IMR-90 (cell line): ENCODE measurements around the gene KIRREL2. TPM values are rescaled to one million over a fixed set of nuclear protein-coding genes. Genes with fewer than 3 reads are reported as not detected.
A peak's percentile ranks its signal among the peaks of the same experiment; 100 is the strongest.

ENCODE experiments used
- ATAC-seq: fragments of 200-7000 bp; cut with Tn5 transposase; 2 replicates; pipeline ENCODE4 v1.9.1; 2020; ENCODE audit warnings: low read depth, mild to moderate bottlenecking, moderate library complexity
- Bru-seq: library from RNA; stranded (reverse); fragments of 400-500 nt; gene quantifications from one replicate; lab custom pipeline; 2021; lab: Mats Ljungman, UMichigan
- BruChase-seq, 2 experiments: library from RNA; stranded (reverse); fragments of 400-500 nt; gene quantifications; one replicate each; lab custom pipeline; 2021; lab: Mats Ljungman, UMichigan
- BruUV-seq: library from RNA; stranded (reverse); fragments of 400-500 nt; replicated peaks from 2 replicates; lab custom pipeline; 2021; lab: Mats Ljungman, UMichigan
- CTCF ChIA-PET: fragments of 300-600 bp; formaldehyde crosslinking; extraction: SDS; loops from one replicate; lab custom pipeline; 2021; ENCODE audit warnings: antibody characterized with exemption; lab: Yijun Ruan, JAX
- POLR2A ChIA-PET: fragments of 300-600 bp; sonication (Branson Sonifier 250); formaldehyde crosslinking; loops from one replicate; lab custom pipeline; 2022; ENCODE audit warnings: antibody characterized with exemption; ENCODE audit not compliant: unreplicated experiment; lab: Charles Lee
- DNase-seq: peaks from one replicate; pipeline ENCODE4 v3.0.0; 2013
- H2AFZ ChIP-seq: replicated peaks from 2 replicates; pipeline ENCODE3; 2013; ENCODE audit warnings: low read length, mild to moderate bottlenecking; ENCODE audit not compliant: poor library complexity
- H2AK5ac ChIP-seq: 2 replicates; pipeline ENCODE4 v1.6.1; 2013; ENCODE audit warnings: low read depth, low read length, inconsistent platforms
- H2AK9ac ChIP-seq: replicated peaks from 2 replicates; pipeline ENCODE3; 2013; ENCODE audit warnings: mild to moderate bottlenecking, low read depth, low read length, moderate library complexity; ENCODE audit not compliant: poor library complexity
- H2BK120ac ChIP-seq: 2 replicates; pipeline ENCODE4 v1.6.1; 2013; ENCODE audit warnings: low read depth, low read length, inconsistent platforms
- H2BK15ac ChIP-seq: 3 replicates; pipeline ENCODE4 v1.6.1; 2013; ENCODE audit warnings: low read depth, low read length, inconsistent platforms
- H2BK20ac ChIP-seq: 2 replicates; pipeline ENCODE4 v1.6.1; 2013; ENCODE audit warnings: low read depth, mild to moderate bottlenecking, inconsistent platforms, low read length, moderate library complexity
- H2BK5ac ChIP-seq: 2 replicates; pipeline ENCODE4 v1.6.1; 2013; ENCODE audit warnings: mild to moderate bottlenecking, low read depth, low read length, inconsistent platforms; ENCODE audit not compliant: poor library complexity, severe bottlenecking
- H3K14ac ChIP-seq: replicated peaks from 2 replicates; pipeline ENCODE4 v1.6.1; 2013; ENCODE audit warnings: low read depth, low read length, inconsistent platforms
- H3K18ac ChIP-seq: 2 replicates; pipeline ENCODE4 v1.6.1; 2013; ENCODE audit warnings: low read depth, low read length, control low read depth
- H3K23ac ChIP-seq: 2 replicates; pipeline ENCODE4 v1.6.1; 2013; ENCODE audit warnings: low read depth, low read length, inconsistent platforms
- H3K27ac ChIP-seq: 2 replicates; pipeline ENCODE4 v1.5.1; 2013; ENCODE audit warnings: mild to moderate bottlenecking, control low read depth, low read length; ENCODE audit not compliant: insufficient read depth
- H3K27me3 ChIP-seq: 2 replicates; pipeline ENCODE4 v1.6.1; 2013; ENCODE audit warnings: low read length; ENCODE audit not compliant: control insufficient read depth, insufficient read depth
- H3K36me3 ChIP-seq: 2 replicates; pipeline ENCODE4 v1.6.1; 2013; ENCODE audit warnings: low read length, mixed read lengths; ENCODE audit not compliant: control insufficient read depth, insufficient read depth
- H3K4ac ChIP-seq: 2 replicates; pipeline ENCODE4 v1.6.1; 2013; ENCODE audit warnings: low read depth, low read length, inconsistent platforms
- H3K4me1 ChIP-seq: 2 replicates; pipeline ENCODE4 v1.6.1; 2013; ENCODE audit warnings: low read length, mixed read lengths; ENCODE audit not compliant: control insufficient read depth, insufficient read depth
- H3K4me2 ChIP-seq: 2 replicates; pipeline ENCODE4 v1.6.1; 2013; ENCODE audit warnings: low read depth, mild to moderate bottlenecking, control low read depth, low read length, moderate library complexity
- H3K4me3 ChIP-seq: 2 replicates; pipeline ENCODE4 v1.5.1; 2013; ENCODE audit warnings: low read depth, mild to moderate bottlenecking, control low read depth, low read length, moderate library complexity; ENCODE audit not compliant: insufficient read depth
- H3K56ac ChIP-seq: 2 replicates; pipeline ENCODE4 v1.6.1; 2013; ENCODE audit warnings: low read length, inconsistent platforms; ENCODE audit not compliant: insufficient read depth; ENCODE audit errors: extremely low read depth
- H3K79me1 ChIP-seq, 2 experiments: 2 replicates each; pipeline ENCODE4 v1.6.1; 2013; ENCODE audit warnings: low read length in 2 of 2, inconsistent platforms in 1 of 2, low read depth in 1 of 2
- H3K9ac ChIP-seq: 2 replicates; pipeline ENCODE4 v1.6.1; 2013; ENCODE audit warnings: low read depth, low read length, control low read depth
- H3K9me1 ChIP-seq: 2 replicates; pipeline ENCODE4 v1.6.1; 2013; ENCODE audit warnings: low read length, inconsistent platforms; ENCODE audit not compliant: insufficient read depth
- H3K9me3 ChIP-seq: 2 replicates; pipeline ENCODE4 v1.6.1; 2013; ENCODE audit warnings: low read length; ENCODE audit not compliant: control insufficient read depth, insufficient read depth
- H4K20me1 ChIP-seq: 2 replicates; pipeline ENCODE4 v1.6.1; 2013; ENCODE audit warnings: low read length, inconsistent platforms; ENCODE audit not compliant: insufficient read depth
- H4K5ac ChIP-seq: 2 replicates; pipeline ENCODE4 v1.6.1; 2013; ENCODE audit warnings: mild to moderate bottlenecking, low read depth, low read length, control low read depth
- H4K8ac ChIP-seq, 2 experiments: 2 replicates each; pipeline ENCODE4 v1.6.1; 2013; ENCODE audit warnings: low read depth in 2 of 2, low read length in 2 of 2, control low read depth in 1 of 2, inconsistent platforms in 1 of 2
- H4K91ac ChIP-seq: 2 replicates; pipeline ENCODE4 v1.6.1; 2013; ENCODE audit warnings: low read depth, low read length, inconsistent platforms; ENCODE audit not compliant: insufficient read depth
- BHLHE40 ChIP-seq: fragments of 150-350 bp; IDR thresholded peaks from 2 replicates; pipeline ENCODE4 v1.6.1; 2016; ENCODE audit warnings: mild to moderate bottlenecking, low read depth, low read length
- CEBPB ChIP-seq: IDR thresholded peaks from 2 replicates; pipeline ENCODE4 v1.6.1; 2012; ENCODE audit warnings: low read depth, low read length, improper control_type of control experiment
- ELK1 ChIP-seq: fragments of 150-350 bp; IDR thresholded peaks from 2 replicates; pipeline ENCODE4 v1.6.1; 2016; ENCODE audit warnings: low read depth, mild to moderate bottlenecking, low read length, moderate library complexity, borderline replicate concordance
- FOS ChIP-seq: fragments of 150-350 bp; IDR thresholded peaks from 2 replicates; pipeline ENCODE4 v1.6.1; 2016; ENCODE audit warnings: low read depth, low read length
- MAFK ChIP-seq: IDR thresholded peaks from 2 replicates; pipeline ENCODE4 v1.6.1; 2012; ENCODE audit warnings: low read depth, low read length, improper control_type of control experiment
- NFE2L2 ChIP-seq: fragments of 150-350 bp; IDR thresholded peaks from 2 replicates; pipeline ENCODE4 v1.6.1; 2016; ENCODE audit warnings: low read depth, mild to moderate bottlenecking, low read length
- POLR2A ChIP-seq: IDR thresholded peaks from 2 replicates; pipeline ENCODE4 v1.6.1; 2012; ENCODE audit warnings: mild to moderate bottlenecking, low read depth, low read length
- RAD21 ChIP-seq: IDR thresholded peaks from 2 replicates; pipeline ENCODE4 v1.6.1; 2012; ENCODE audit warnings: low read length, improper control_type of control experiment
- RCOR1 ChIP-seq: IDR thresholded peaks from 2 replicates; pipeline ENCODE4 v1.6.1; 2012; ENCODE audit warnings: mild to moderate bottlenecking, low read length, improper control_type of control experiment; ENCODE audit not compliant: insufficient replicate concordance
- RFX5 ChIP-seq: IDR thresholded peaks from 2 replicates; pipeline ENCODE4 v1.8.0; 2012; ENCODE audit warnings: low read depth, mild to moderate bottlenecking, low read length, moderate library complexity
- SMC3 ChIP-seq: fragments of 150-350 bp; IDR thresholded peaks from 2 replicates; pipeline ENCODE4 v1.6.1; 2016; ENCODE audit warnings: low read depth, mild to moderate bottlenecking, antibody characterized with exemption, low read length, moderate library complexity
- WGBS, 2 experiments: methylation state at CpG; one replicate each; pipeline versions ENCODE4 v1.1.5 to v1.1.7; 2013; ENCODE audit warnings: missing lambda C conversion rate in 2 of 2; ENCODE audit not compliant: insufficient read length in 1 of 2; ENCODE audit errors: extremely low coverage in 2 of 2; 5-methylcytosine and 5-hydroxymethylcytosine counted together
- dilution Hi-C: fragments of 300-500 bp; cut with HindIII; formaldehyde crosslinking; loops from one replicate; pipeline ENCODE4 v1.14.3; 2018; ENCODE audit warnings: low sequenced_read_pairs; ENCODE audit not compliant: unreplicated experiment
- in situ Hi-C: fragments of 300-500 bp; cut with MboI; formaldehyde crosslinking; loops from 3 replicates; pipeline ENCODE4 v1.14.3; 2019; ENCODE audit warnings: low sequenced_read_pairs, inconsistent platforms, mixed read lengths
- intact Hi-C: fragments of 100-400 bp; cut with micrococcal nuclease; formaldehyde crosslinking; loops from 2 replicates; pipeline ENCODE4 v1.10.0; 2022
- long read RNA-seq: library from polyadenylated mRNA; unstranded; transcript quantifications from one replicate; pipeline ENCODE4 v2.0.0, GENCODE V29; 2021; ENCODE audit not compliant: unreplicated experiment
- polyA plus RNA-seq, 3 experiments: library from polyadenylated mRNA; depleted of rRNA; stranded (reverse); fragments of >200 nt; gene quantifications; 2 replicates each; pipeline ENCODE4 v1.2.3, GENCODE V29; 2012; ENCODE audit warnings: low replicate concordance in 1 of 3
- total RNA-seq: library from RNA; depleted of rRNA; stranded (reverse); fragments of >200 nt; gene quantifications from 2 replicates; pipeline ENCODE4 v1.2.3, GENCODE V29; 2012; rRNA removed
- TF ChIP-seq, protein P1 (sequence below): conservative IDR thresholded peaks from 2 replicates; pipeline ENCODE4 v1.5.1; 2012; ENCODE audit warnings: mild to moderate bottlenecking, low read depth, low read length, improper control_type of control experiment

Gene KIRREL2
- total RNA-seq (not detected in 2 replicates), polyA plus RNA-seq (2012; rRNA removed) (0.04 TPM in 1 of 2 replicates, not detected in the other), Bru-seq, nascent RNA (percentile 8 among the genes with signal in this experiment), BruChase-seq, experiment 1, labeled RNA remaining after a 6-hour chase (not detected), BruChase-seq, experiment 2, labeled RNA remaining after a 2-hour chase (not detected)
- polyA plus RNA-seq (2012; cell fraction: cytosol; rRNA removed), result 0.04 TPM in 2 replicates
- 0.07 TPM in 1 of 2 replicates, not detected in the other for polyA plus RNA-seq (2012; cell fraction: nucleus; rRNA removed; ENCODE audit: low replicate concordance)
- long read RNA-seq, result 0 reads

DNA sequence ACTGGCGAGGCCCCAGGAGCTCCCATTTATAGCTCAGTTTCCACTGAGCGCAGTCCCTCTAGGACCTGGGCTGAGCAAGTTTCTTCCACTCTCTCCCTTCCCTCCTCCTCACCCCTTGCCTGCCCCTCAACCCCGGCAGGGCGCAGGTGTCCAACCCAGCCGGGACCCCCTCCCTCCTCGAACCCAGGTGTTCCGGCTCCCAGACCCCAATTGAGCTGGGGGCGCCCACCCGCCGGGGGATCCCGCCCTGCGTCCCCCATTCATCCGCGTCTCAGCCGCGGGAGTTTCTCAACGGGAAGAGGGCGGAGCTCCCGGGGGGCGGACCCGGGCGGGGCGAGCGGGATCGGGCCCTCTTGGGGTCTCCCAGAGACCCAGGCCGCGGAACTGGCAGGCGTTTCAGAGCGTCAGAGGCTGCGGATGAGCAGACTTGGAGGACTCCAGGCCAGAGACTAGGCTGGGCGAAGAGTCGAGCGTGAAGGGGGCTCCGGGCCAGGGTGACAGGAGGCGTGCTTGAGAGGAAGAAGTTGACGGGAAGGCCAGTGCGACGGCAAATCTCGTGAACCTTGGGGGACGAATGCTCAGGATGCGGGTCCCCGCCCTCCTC lies at the start of gene KIRREL2:
Gene KIRREL2 (plus strand): TSS at position 366 of the 604 bp plus-strand sequence. CDS start 209 bp downstream, at position 575.
- Histone ChIP-seq H4K8ac (no peak within 1 kb of the TSS), H2AK5ac (no peak within 1 kb of the TSS), H4K20me1 (no peaks in the 10 kb centered on the region; the same call in 1 of the 2 replicates), H3K4me1 (no peaks in the 10 kb centered on the region; the same call in 1 of the 2 replicates), H3K36me3 (no peaks in the 10 kb centered on the region), H3K79me1 (no peaks in the 10 kb centered on the region), H3K56ac (no peak within 1 kb of the TSS), H2BK5ac (no peak within 1 kb of the TSS), H3K27me3 (peaks cover 76% of the 10 kb centered on the region), H3K27ac (no peak within 1 kb of the TSS), H3K14ac (no peak within 1 kb of the TSS), H3K23ac (no peak within 1 kb of the TSS), H3K4me2 (peak within 1 kb of the TSS; percentile 65), H2BK20ac (no peak within 1 kb of the TSS), H2BK120ac (no peak within 1 kb of the TSS), H3K4ac (no peak within 1 kb of the TSS), H3K4me3 (peak within 1 kb of the TSS; percentile 43), H2AFZ (peak within 1 kb of the TSS; percentile 84), H3K9me1 (no peaks in the 10 kb centered on the region), H3K18ac (no peak within 1 kb of the TSS), H3K9ac (no peak within 1 kb of the TSS), H2AK9ac (no peak within 1 kb of the TSS), H2BK15ac (no peak within 1 kb of the TSS), H4K91ac (no peak within 1 kb of the TSS), H4K5ac (no peak within 1 kb of the TSS), H3K9me3 (no peaks in the 10 kb centered on the region)
- no peak for TF ChIP-seq SMC3
- TF ChIP-seq RFX5, result no peak
- TF ChIP-seq CEBPB, result no peak
- TF ChIP-seq FOS, result no peak
- no peak for TF ChIP-seq RCOR1
- TF ChIP-seq RAD21, result no peak
- TF ChIP-seq NFE2L2, result no peak
- TF ChIP-seq BHLHE40, result no peak
- TF ChIP-seq, protein P1, sequence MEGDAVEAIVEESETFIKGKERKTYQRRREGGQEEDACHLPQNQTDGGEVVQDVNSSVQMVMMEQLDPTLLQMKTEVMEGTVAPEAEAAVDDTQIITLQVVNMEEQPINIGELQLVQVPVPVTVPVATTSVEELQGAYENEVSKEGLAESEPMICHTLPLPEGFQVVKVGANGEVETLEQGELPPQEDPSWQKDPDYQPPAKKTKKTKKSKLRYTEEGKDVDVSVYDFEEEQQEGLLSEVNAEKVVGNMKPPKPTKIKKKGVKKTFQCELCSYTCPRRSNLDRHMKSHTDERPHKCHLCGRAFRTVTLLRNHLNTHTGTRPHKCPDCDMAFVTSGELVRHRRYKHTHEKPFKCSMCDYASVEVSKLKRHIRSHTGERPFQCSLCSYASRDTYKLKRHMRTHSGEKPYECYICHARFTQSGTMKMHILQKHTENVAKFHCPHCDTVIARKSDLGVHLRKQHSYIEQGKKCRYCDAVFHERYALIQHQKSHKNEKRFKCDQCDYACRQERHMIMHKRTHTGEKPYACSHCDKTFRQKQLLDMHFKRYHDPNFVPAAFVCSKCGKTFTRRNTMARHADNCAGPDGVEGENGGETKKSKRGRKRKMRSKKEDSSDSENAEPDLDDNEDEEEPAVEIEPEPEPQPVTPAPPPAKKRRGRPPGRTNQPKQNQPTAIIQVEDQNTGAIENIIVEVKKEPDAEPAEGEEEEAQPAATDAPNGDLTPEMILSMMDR, result no peak
- TF ChIP-seq MAFK, result no peak
- no peak for TF ChIP-seq POLR2A
- no peak for TF ChIP-seq ELK1
- no TSS peak for BruUV-seq
- ChIA-PET CTCF (no interaction called here), POLR2A (no interaction called here)
- in situ Hi-C loops, result no loop called here
- WGBS, 2 experiments, result 1% methylated on average over 25 of the region's 42 CpGs; no CpG with 5 or more reads in 1 of the 2 experiments
- intact Hi-C loops, result no loop called here
- ATAC-seq (peak; percentile 78), DNase-seq (no peak)
- dilution Hi-C loops, result no loop called here
